ENCODE data around the gene TPRX1. TPM values are rescaled to one million over a fixed set of nuclear protein-coding genes. Genes with fewer than 3 reads are reported as not detected.

TPRX1 gene
- polyA plus RNA-seq, 1 donor, result not detected

Other genes starting within 250 kb of the TPRX1 start
- gene ZNF541, start 231.4 kb downstream of the TPRX1 start, polyA plus RNA-seq, result 0.19 TPM
- 11.9 TPM for gene BICRA, start 195.4 kb downstream of the TPRX1 start, polyA plus RNA-seq
- 31.4 TPM for gene EHD2, start 91.1 kb downstream of the TPRX1 start, polyA plus RNA-seq
- gene NOP53, start 59.0 kb downstream of the TPRX1 start, polyA plus RNA-seq, result 545 TPM
- 190 TPM for gene SELENOW, start 25.8 kb downstream of the TPRX1 start, polyA plus RNA-seq
- gene CRX, start 17.4 kb upstream of the TPRX1 start, polyA plus RNA-seq, result 0.09 TPM
- not detected for gene TPRX2, start 54.7 kb upstream of the TPRX1 start, polyA plus RNA-seq
- 190 TPM for gene SULT2A1, start 81.8 kb upstream of the TPRX1 start, polyA plus RNA-seq
- not detected for gene BSPH1, start 187.6 kb upstream of the TPRX1 start, polyA plus RNA-seq
- 0.07 TPM for gene ELSPBP1, start 190.1 kb upstream of the TPRX1 start, polyA plus RNA-seq
- not detected for gene CABP5, start 239.5 kb upstream of the TPRX1 start, polyA plus RNA-seq

Data from large intestine (tissue), 1 donor.